ENCODE results near the gene CSF3R. TPM values are rescaled to one million over a fixed set of nuclear protein-coding genes. Genes with fewer than 3 reads are reported as not detected.

The CSF3R gene
- total and polyA plus RNA-seq, 2 of the 4 experiments (the other 2 are of a cell fraction) = not detected

- no peaks in the 10 kb centered on the region for H3K9me1 ChIP-seq (ENCODE audit: insufficient read depth, low read length)
- no peak overlapping the region for H4K5ac ChIP-seq (ENCODE audit: low read depth, low read length)
- no peak overlapping the region for H3K27ac ChIP-seq (ENCODE audit: insufficient read depth, low read length)
- H3K79me1 ChIP-seq (ENCODE audit: low read depth in 1 of 2, low read length in 2 of 2) = no peaks in the 10 kb centered on the region
- no peak overlapping the region for H2BK5ac ChIP-seq (ENCODE audit: low read depth, low read length, poor library complexity, severe bottlenecking)
- no peak for TF ChIP-seq RCOR1 (IDR thresholded peaks at IDR 0.05; ENCODE audit: insufficient replicate concordance, low read length)
- no peak for TF ChIP-seq NFE2L2 (IDR thresholded peaks at IDR 0.05; ENCODE audit: low read depth, low read length)
- no peak for TF ChIP-seq MAFK (IDR thresholded peaks at IDR 0.05; ENCODE audit: low read depth, low read length)
- TF ChIP-seq MAZ (IDR thresholded peaks at IDR 0.05; ENCODE audit: borderline replicate concordance, low read depth, low read length) = no peak
- TF ChIP-seq CTCF (conservative IDR thresholded peaks at IDR 0.05; ENCODE audit: low read depth, low read length) = no peak
- TF ChIP-seq, protein P1, sequence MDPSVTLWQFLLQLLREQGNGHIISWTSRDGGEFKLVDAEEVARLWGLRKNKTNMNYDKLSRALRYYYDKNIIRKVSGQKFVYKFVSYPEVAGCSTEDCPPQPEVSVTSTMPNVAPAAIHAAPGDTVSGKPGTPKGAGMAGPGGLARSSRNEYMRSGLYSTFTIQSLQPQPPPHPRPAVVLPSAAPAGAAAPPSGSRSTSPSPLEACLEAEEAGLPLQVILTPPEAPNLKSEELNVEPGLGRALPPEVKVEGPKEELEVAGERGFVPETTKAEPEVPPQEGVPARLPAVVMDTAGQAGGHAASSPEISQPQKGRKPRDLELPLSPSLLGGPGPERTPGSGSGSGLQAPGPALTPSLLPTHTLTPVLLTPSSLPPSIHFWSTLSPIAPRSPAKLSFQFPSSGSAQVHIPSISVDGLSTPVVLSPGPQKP (IDR thresholded peaks at IDR 0.05; ENCODE audit: borderline replicate concordance, low read depth, low read length) = no peak
- no peaks in the 10 kb centered on the region for H3K4me1 ChIP-seq (ENCODE audit: control insufficient read depth, insufficient read depth, low read length)
- no peak overlapping the region for H3K14ac ChIP-seq (replicated peaks; ENCODE audit: low read depth, low read length)
- no peak overlapping the region for H4K91ac ChIP-seq (ENCODE audit: insufficient read depth, low read depth, low read length)
- no peaks in the 10 kb centered on the region for H3K9me3 ChIP-seq (ENCODE audit: control insufficient read depth, insufficient read depth, low read length)
- H2BK20ac ChIP-seq (ENCODE audit: low read depth, low read length) = no peak overlapping the region
- H2AFZ ChIP-seq (replicated peaks; ENCODE audit: low read length, poor library complexity) = no peak overlapping the region
- ChIA-PET CTCF (no interaction called here), POLR2A (ENCODE audit: unreplicated experiment) (no interaction called here)
- no peak overlapping the region for H2BK15ac ChIP-seq (ENCODE audit: low read depth, low read length)
- H3K4ac ChIP-seq (ENCODE audit: low read depth, low read length) = no peak overlapping the region
- no peak overlapping the region for H2BK120ac ChIP-seq (ENCODE audit: low read depth, low read length)
- peaks cover 42% of the 10 kb centered on the region for H3K27me3 ChIP-seq (ENCODE audit: control insufficient read depth, insufficient read depth, low read length)
- ATAC-seq (ENCODE audit: low read depth) (no peak), DNase-seq (no peak)
- H2AK5ac ChIP-seq (ENCODE audit: low read depth, low read length) = no peak overlapping the region
- H2AK9ac ChIP-seq (replicated peaks; ENCODE audit: low read depth, low read length, poor library complexity) = no peak overlapping the region
- no peak overlapping the region for H4K8ac ChIP-seq (ENCODE audit: low read depth in 2 of 2, low read length in 2 of 2)
- no peak overlapping the region for H3K23ac ChIP-seq (ENCODE audit: low read depth, low read length)
- no peak overlapping the region for H3K4me3 ChIP-seq (ENCODE audit: insufficient read depth, low read depth, low read length)
- dilution Hi-C loops (cut with HindIII; ENCODE audit: low sequenced_read_pairs, unreplicated experiment) (no loop called here), intact Hi-C loops (cut with micrococcal nuclease) (no loop called here), in situ Hi-C loops (cut with MboI; ENCODE audit: low sequenced_read_pairs) (no loop called here)
- H4K20me1 ChIP-seq (ENCODE audit: insufficient read depth, low read length) = no peaks in the 10 kb centered on the region
- WGBS, 2 experiments (ENCODE audit: extremely low coverage in 2 of 2, insufficient read length in 1 of 2) = 60% methylated on average over 2 of the region's 2 CpGs; no CpG with 5 or more reads in 1 of the 2 experiments
- H3K18ac ChIP-seq (ENCODE audit: low read depth, low read length) = no peak overlapping the region
- no peak overlapping the region for H3K9ac ChIP-seq (ENCODE audit: low read depth, low read length)
- no peaks in the 10 kb centered on the region for H3K36me3 ChIP-seq (ENCODE audit: control insufficient read depth, insufficient read depth, low read length)
- H3K4me2 ChIP-seq (ENCODE audit: low read depth, low read length) = no peak overlapping the region
- BruUV-seq (replicated peaks) = no TSS peak
- H3K56ac ChIP-seq (ENCODE audit: extremely low read depth, insufficient read depth, low read length) = no peak overlapping the region
Observed at GRCh38 chr1:36484099-36484498, 1.4 kb upstream of the CSF3R start.

Measured in IMR-90 (cell line).